Activated naive CD8-positive, alpha-beta T cell treated with anti-CD3 and anti-CD28 coated beads for 36 hours (primary cell): ENCODE measurements around the gene RMND1. TPM values are rescaled to one million over a fixed set of nuclear protein-coding genes. Genes with fewer than 3 reads are reported as not detected.
"Not testable (repeated sequence)": the region's sequence is repeated elsewhere in the genome, so short reads cannot be mapped to it uniquely, and the experiment has no call there.

Source experiments
- DNase-seq: peaks from one replicate; pipeline ENCODE4 v3.0.0; 2021
- H3K27ac Mint-ChIP-seq: one replicate; pipeline ENCODE4 v1.8.0; 2022; ENCODE audit warnings: mild to moderate bottlenecking, moderate library complexity, mixed read lengths
- H3K27me3 Mint-ChIP-seq: one replicate; pipeline ENCODE4 v1.8.0; 2022; ENCODE audit warnings: mild to moderate bottlenecking, mixed read lengths
- H3K36me3 Mint-ChIP-seq: one replicate; pipeline ENCODE4 v1.8.0; 2021; ENCODE audit warnings: mild to moderate bottlenecking, mixed read lengths
- H3K4me1 Mint-ChIP-seq: one replicate; pipeline ENCODE4 v1.8.0; 2021; ENCODE audit warnings: mixed read lengths
- H3K4me3 Mint-ChIP-seq: one replicate; pipeline ENCODE4 v1.8.0; 2022; ENCODE audit warnings: mild to moderate bottlenecking, moderate library complexity, mixed read lengths
- H3K9me3 Mint-ChIP-seq: one replicate; pipeline ENCODE4 v1.8.0; 2022; ENCODE audit warnings: mixed read lengths
- total RNA-seq, 2 experiments: library from RNA; stranded (reverse); gene quantifications; one replicate each; pipeline ENCODE4 v1.2.3, GENCODE V29; 2021

Gene RMND1
- total RNA-seq, 2 experiments from 2014 or later = 25.9 to 28.4 TPM

- Mint-ChIP-seq H3K4me3 (peak overlapping the region; percentile 65), H3K9me3 (no peaks in the 10 kb centered on the region), H3K36me3 (peaks cover 47% of the 10 kb centered on the region), H3K4me1 (peaks cover 52% of the 10 kb centered on the region), H3K27ac (peak overlapping the region; percentile 83), H3K27me3 (no peaks in the 10 kb centered on the region)
- DNase-seq = peak; percentile 43
Observed at GRCh38 chr6:151372164-151372563, 79.8 kb downstream of the RMND1 start.

DNA sequence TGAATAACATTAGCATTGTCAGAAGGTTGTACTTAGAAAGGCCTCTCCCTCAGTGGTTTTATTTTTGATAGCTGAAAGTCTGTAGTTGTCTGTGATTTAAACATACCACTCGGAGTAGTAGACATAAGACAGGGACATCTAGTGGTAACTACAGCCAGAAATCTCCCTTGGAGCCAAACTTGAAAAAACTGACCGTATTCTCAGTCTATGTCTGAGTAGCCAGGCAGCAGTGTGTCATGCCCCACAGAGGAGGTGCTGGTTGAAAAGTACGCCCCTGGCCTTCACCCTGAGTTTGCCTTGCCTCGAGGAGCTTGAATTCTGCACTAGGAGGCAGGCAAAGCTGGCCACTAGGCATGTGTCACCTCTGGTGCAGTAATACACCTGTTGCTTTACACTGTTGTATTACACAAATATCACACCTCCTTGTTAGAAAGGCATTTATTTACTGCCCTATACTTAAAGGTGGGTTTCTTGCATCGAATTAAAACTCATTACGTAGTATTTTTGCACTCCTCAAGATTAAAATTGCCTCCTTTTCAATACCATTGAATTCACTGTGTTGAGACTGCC, 81.3 kb downstream of the RMND1 start:
- Mint-ChIP-seq H3K4me1 (peaks cover 37% of the 10 kb centered on the region), H3K27ac (no peak overlapping the region), H3K4me3 (no peak overlapping the region), H3K27me3 (no peaks in the 10 kb centered on the region), H3K9me3 (no peaks in the 10 kb centered on the region), H3K36me3 (peaks cover 45% of the 10 kb centered on the region)
- no peak for DNase-seq

- no peaks in the 10 kb centered on the region for H3K27me3 Mint-ChIP-seq
- H3K27ac Mint-ChIP-seq = no peak overlapping the region
- no peaks in the 10 kb centered on the region for H3K9me3 Mint-ChIP-seq
- no peak for DNase-seq
- H3K4me1 Mint-ChIP-seq = no peaks in the 10 kb centered on the region
- peaks cover 32% of the 10 kb centered on the region for H3K36me3 Mint-ChIP-seq
- no peak overlapping the region for H3K4me3 Mint-ChIP-seq
Observed at GRCh38 chr6:151365233-151365632, 86.7 kb downstream of the RMND1 start.

- Mint-ChIP-seq H3K36me3 (peaks cover 17% of the 10 kb centered on the region), H3K4me3 (no peak overlapping the region), H3K27ac (no peak overlapping the region), H3K9me3 (no peaks in the 10 kb centered on the region), H3K27me3 (no peaks in the 10 kb centered on the region), H3K4me1 (peaks cover 10% of the 10 kb centered on the region)
- DNase-seq = no peak
Observed at GRCh38 chr6:151359486-151359885, 92.4 kb downstream of the RMND1 start.

- Mint-ChIP-seq H3K4me3 (no peak overlapping the region), H3K27me3 (no peaks in the 10 kb centered on the region), H3K36me3 (peaks cover 14% of the 10 kb centered on the region), H3K27ac (no peak overlapping the region), H3K9me3 (no peaks in the 10 kb centered on the region), H3K4me1 (peaks cover 10% of the 10 kb centered on the region)
- DNase-seq = no peak
Observed at GRCh38 chr6:151358475-151358874, 93.5 kb downstream of the RMND1 start.

DNA sequence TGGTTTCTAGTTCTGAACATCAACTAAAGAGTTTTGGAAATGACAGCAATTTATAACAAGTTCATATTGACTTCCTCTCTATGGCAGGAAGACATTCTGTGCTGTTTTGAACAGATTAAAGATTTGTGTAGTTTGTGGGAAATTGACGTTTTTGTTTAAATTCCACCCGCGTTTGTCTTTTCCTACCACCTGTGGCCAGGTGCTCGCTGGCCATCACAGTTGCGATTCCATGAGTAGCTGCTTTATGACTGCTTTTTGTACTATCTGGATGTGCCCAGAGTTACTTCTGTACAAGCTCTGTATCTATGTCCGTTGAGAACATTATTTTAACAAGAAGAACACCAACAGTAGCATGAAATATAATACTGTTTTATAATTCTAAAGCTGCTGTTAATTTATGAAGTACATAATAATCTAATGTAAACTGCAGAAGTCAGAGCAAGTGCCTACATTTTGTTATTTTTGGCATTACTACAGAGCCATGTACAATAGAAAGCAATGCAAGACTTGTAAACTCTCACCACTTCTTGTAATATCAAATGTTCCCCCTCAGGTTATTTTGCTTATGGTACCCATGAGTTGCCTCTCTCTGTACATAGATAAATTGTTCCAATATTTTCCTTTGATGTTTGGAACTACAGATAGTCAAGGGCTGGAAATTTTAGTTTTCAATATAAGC, 94.0 kb downstream of the RMND1 start:
- Mint-ChIP-seq H3K36me3 (peaks cover 14% of the 10 kb centered on the region), H3K4me3 (no peak overlapping the region), H3K4me1 (peaks cover 10% of the 10 kb centered on the region), H3K27ac (no peak overlapping the region), H3K27me3 (no peaks in the 10 kb centered on the region), H3K9me3 (no peaks in the 10 kb centered on the region)
- DNase-seq = no peak

GRCh38 chr6:151356983-151357382, 94.9 kb downstream of the RMND1 start:
- not testable (repeated sequence) for H3K36me3 Mint-ChIP-seq, DNase-seq, H3K4me3 Mint-ChIP-seq, H3K27ac Mint-ChIP-seq, H3K27me3 Mint-ChIP-seq, H3K9me3 Mint-ChIP-seq, H3K4me1 Mint-ChIP-seq

Other genes with a start within 250 kb of the RMND1 start
- gene AKAP12, start 212.2 kb downstream of the RMND1 start, total RNA-seq = 1 to 10 TPM; 1.8 to 2.3 TPM
- 10 to 100 TPM; 26.8 to 28.2 TPM for gene ZBTB2, start 60.6 kb downstream of the RMND1 start, total RNA-seq
- not detected for gene CCDC170, start 41.9 kb upstream of the RMND1 start, total RNA-seq